OCI-LY7 (cell line): ENCODE measurements around the gene SMARCB1. TPM values are rescaled to one million over a fixed set of nuclear protein-coding genes. Genes with fewer than 3 reads are reported as not detected.

Experiments used
- BruUV-seq: library from RNA; stranded (reverse); fragments of 400-500 nt; replicated peaks from 2 replicates; lab custom pipeline; 2021; lab: Mats Ljungman, UMichigan
- CTCF ChIA-PET: fragments of 300-600 bp; sonication (Branson Sonifier 250); formaldehyde crosslinking; loops from one replicate; lab custom pipeline; 2022; ENCODE audit warnings: antibody characterized with exemption; ENCODE audit not compliant: unreplicated experiment; lab: Charles Lee
- POLR2A ChIA-PET: fragments of 300-600 bp; sonication (Branson Sonifier 250); formaldehyde crosslinking; loops from one replicate; lab custom pipeline; 2022; ENCODE audit warnings: antibody characterized with exemption; lab: Charles Lee
- DNase-seq: peaks from one replicate; pipeline ENCODE4 v3.0.0-alpha.2; 2015; ENCODE audit warnings: low spot score
- H2AFZ ChIP-seq: fragments of 200-600 bp; sonication (generic), shearing (Covaris generic); 2 replicates; pipeline ENCODE4 v1.6.1; 2014; ENCODE audit warnings: mild to moderate bottlenecking, antibody characterized with exemption, low read length, moderate library complexity
- H3K27ac ChIP-seq: fragments of 200-600 bp; sonication (generic); 2 replicates; pipeline ENCODE4 v1.5.1; 2014; ENCODE audit warnings: mixed run types, low read depth, mild to moderate bottlenecking, moderate library complexity, low read length, inconsistent platforms; ENCODE audit not compliant: poor library complexity, severe bottlenecking
- H3K36me3 ChIP-seq: fragments of 200-600 bp; sonication (generic); 2 replicates; pipeline ENCODE4 v1.6.1; 2014; ENCODE audit warnings: mild to moderate bottlenecking, antibody characterized with exemption, low read length, moderate library complexity, mixed read lengths; ENCODE audit not compliant: insufficient read depth
- H3K4me1 ChIP-seq: fragments of 200-600 bp; sonication (generic); 2 replicates; pipeline ENCODE4 v1.5.1; 2014; ENCODE audit warnings: mild to moderate bottlenecking, low read length; ENCODE audit not compliant: insufficient read depth, poor library complexity, severe bottlenecking
- H3K4me2 ChIP-seq: fragments of 200-600 bp; sonication (generic); 2 replicates; pipeline ENCODE4 v1.6.1; 2014; ENCODE audit warnings: mild to moderate bottlenecking, low read length
- H3K4me3 ChIP-seq: fragments of 200-600 bp; sonication (generic); 2 replicates; pipeline ENCODE4 v1.5.1; 2014; ENCODE audit warnings: mild to moderate bottlenecking, low read depth, low read length; ENCODE audit not compliant: poor library complexity, severe bottlenecking
- H3K79me2 ChIP-seq: fragments of 200-600 bp; sonication (generic); 2 replicates; pipeline ENCODE4 v1.6.1; 2016; ENCODE audit warnings: low read depth, mild to moderate bottlenecking, low read length, moderate library complexity, mixed read lengths; ENCODE audit not compliant: insufficient read depth
- H3K9me2 ChIP-seq: fragments of 200-600 bp; sonication (generic); 2 replicates; pipeline ENCODE4 v1.6.1; 2016; ENCODE audit warnings: mild to moderate bottlenecking, low read length, mixed read lengths; ENCODE audit not compliant: insufficient read depth
- H3K9me3 ChIP-seq: fragments of 200-600 bp; sonication (generic); 2 replicates; pipeline ENCODE4 v1.6.1; 2014; ENCODE audit warnings: mild to moderate bottlenecking, mixed run types, low read length, mixed read lengths
- H4K20me1 ChIP-seq: fragments of 200-600 bp; sonication (generic); 2 replicates; pipeline ENCODE4 v1.6.1; 2014; ENCODE audit warnings: mild to moderate bottlenecking, antibody characterized with exemption, low read length, moderate library complexity, mixed read lengths; ENCODE audit not compliant: insufficient read depth
- CTCF ChIP-seq: fragments of 200-600 bp; sonication (generic); conservative IDR thresholded peaks from 2 replicates; pipeline ENCODE4 v1.5.1; 2014; ENCODE audit warnings: mild to moderate bottlenecking, antibody characterized with exemption, low read length, moderate library complexity, mixed read lengths
- EZH2phosphoT487 ChIP-seq: fragments of 200-600 bp; sonication (generic); IDR thresholded peaks from 2 replicates; pipeline ENCODE4 v1.6.1; 2018; ENCODE audit warnings: low read depth, borderline replicate concordance, mild to moderate bottlenecking, mixed run types, antibody characterized with exemption, low read length, moderate library complexity, mixed read lengths
- intact Hi-C: fragments of 100-400 bp; cut with micrococcal nuclease; formaldehyde crosslinking; loops from one replicate; pipeline ENCODE4 v1.10.0; 2022; ENCODE audit not compliant: unreplicated experiment
- total RNA-seq, 2 experiments: library from RNA; depleted of rRNA in 1 of 2; stranded (reverse); fragments of >200 nt in 1 of 2; shearing (Covaris generic) in 1 of 2; gene quantifications; 2 replicates each; pipeline ENCODE4 v1.2.3, GENCODE V29; 2014 to 2022

Gene SMARCB1
- total RNA-seq, 2 experiments from 2014 or later: 252 to 265 TPM

- Histone ChIP-seq H3K4me3 (no peak overlapping the region), H3K79me2 (peaks cover under 1% of the 10 kb centered on the region; the same call in 1 of the 2 replicates), H3K9me3 (no peaks in the 10 kb centered on the region), H2AFZ (no peak overlapping the region), H3K27ac (no peak overlapping the region), H4K20me1 (peaks cover 3% of the 10 kb centered on the region; the same call in 1 of the 2 replicates), H3K9me2 (no peaks in the 10 kb centered on the region), H3K36me3 (peaks cover 24% of the 10 kb centered on the region), H3K4me1 (peaks cover 53% of the 10 kb centered on the region), H3K4me2 (no peak overlapping the region)
- POLR2A ChIA-PET: no interaction called here
- no peak for DNase-seq
- BruUV-seq: no TSS peak
- intact Hi-C loops: no loop called here
- CTCF ChIA-PET: no interaction called here
- TF ChIP-seq CTCF (no peak), EZH2phosphoT487 (no peak)
These were observed 26.7 kb upstream of the SMARCB1 start for GRCh38 chr22:23760056-23760455.

GRCh38 chr22:23762842-23763578 lies 23.8 kb upstream of the SMARCB1 start, which contains the start of gene C22orf15:
Gene C22orf15, plus strand, starts transcription at chr22:23762990. Its CDS starts 317 bp downstream, at chr22:23763307.
- H3K4me1 ChIP-seq: peaks cover 41% of the 10 kb centered on the region

More at GRCh38 chr22:23762842-23763578, 23.8 kb upstream of the SMARCB1 start, which contains the start of gene C22orf15:
- H3K36me3 ChIP-seq: peaks cover 43% of the 10 kb centered on the region
- ChIA-PET CTCF (interaction anchor here (0.6 kb wide), 1 partner anchor 16 kb away, joined by 3 read pairs; no protein-coding TSS in a partner anchor), POLR2A (interaction anchor here (0.7 to 0.9 kb wide), 2 partner anchors 29 to 66 kb away, joined by 3 to 7 read pairs; no protein-coding TSS in a partner anchor)
- no TSS peak for BruUV-seq
- H3K9me3 ChIP-seq: no peaks in the 10 kb centered on the region
- TF ChIP-seq EZH2phosphoT487 (no peak), CTCF (no peak)
- H4K20me1 ChIP-seq: peaks cover 12% of the 10 kb centered on the region; the same call in 1 of the 2 replicates
- peak within 1 kb of the TSS; percentile 74 for H3K27ac ChIP-seq
- peaks cover 26% of the 10 kb centered on the region for H3K79me2 ChIP-seq
- peak within 1 kb of the TSS; percentile 98 for H3K4me2 ChIP-seq
- no peak within 1 kb of the TSS for H2AFZ ChIP-seq
- DNase-seq: no peak
- H3K4me3 ChIP-seq: peak within 1 kb of the TSS; percentile 99
- H3K9me2 ChIP-seq: no peaks in the 10 kb centered on the region
- intact Hi-C loops: no loop called here
